Kidney epithelial cell (primary cell): ENCODE measurements around the gene TRIM26. TPM values are rescaled to one million over a fixed set of nuclear protein-coding genes. Genes with fewer than 3 reads are reported as not detected.

ENCODE experiments used
- DNase-seq: peaks from one replicate; pipeline ENCODE4 v3.0.0-alpha.2; 2010; ENCODE audit warnings: low read depth
- H3K27me3 ChIP-seq: 2 replicates; pipeline ENCODE4 v1.6.0; 2011; ENCODE audit warnings: low read length; ENCODE audit not compliant: control insufficient read depth, insufficient read depth
- H3K36me3 ChIP-seq: 2 replicates; pipeline ENCODE4 v1.5.1; 2011; ENCODE audit warnings: low read length; ENCODE audit not compliant: control insufficient read depth, insufficient read depth
- H3K4me3 ChIP-seq: 2 replicates; pipeline ENCODE4 v1.5.1; 2011; ENCODE audit warnings: low read depth, mild to moderate bottlenecking, control low read depth, low read length
- CTCF ChIP-seq: IDR thresholded peaks from 2 replicates; pipeline ENCODE4 v1.5.1; 2011; ENCODE audit warnings: mild to moderate bottlenecking, moderate library complexity, low read length, control low read depth, inconsistent platforms; ENCODE audit not compliant: insufficient read depth, poor library complexity, severe bottlenecking
- total RNA-seq: library from RNA; depleted of rRNA; stranded (reverse); fragments of >200 nt; gene quantifications from 2 replicates; pipeline ENCODE4 v1.2.3, GENCODE V29; 2015

Gene TRIM26
- total RNA-seq, 1 donor from 2014 or later = 42.0 TPM

- Histone ChIP-seq H3K36me3 (no peaks in the 10 kb centered on the region), H3K4me3 (no peak overlapping the region), H3K27me3 (peaks cover 24% of the 10 kb centered on the region)
- no peak for DNase-seq
- TF ChIP-seq CTCF = no peak
Observed at GRCh38 chr6:30163918-30164654, 49.1 kb downstream of the TRIM26 start.

DNA sequence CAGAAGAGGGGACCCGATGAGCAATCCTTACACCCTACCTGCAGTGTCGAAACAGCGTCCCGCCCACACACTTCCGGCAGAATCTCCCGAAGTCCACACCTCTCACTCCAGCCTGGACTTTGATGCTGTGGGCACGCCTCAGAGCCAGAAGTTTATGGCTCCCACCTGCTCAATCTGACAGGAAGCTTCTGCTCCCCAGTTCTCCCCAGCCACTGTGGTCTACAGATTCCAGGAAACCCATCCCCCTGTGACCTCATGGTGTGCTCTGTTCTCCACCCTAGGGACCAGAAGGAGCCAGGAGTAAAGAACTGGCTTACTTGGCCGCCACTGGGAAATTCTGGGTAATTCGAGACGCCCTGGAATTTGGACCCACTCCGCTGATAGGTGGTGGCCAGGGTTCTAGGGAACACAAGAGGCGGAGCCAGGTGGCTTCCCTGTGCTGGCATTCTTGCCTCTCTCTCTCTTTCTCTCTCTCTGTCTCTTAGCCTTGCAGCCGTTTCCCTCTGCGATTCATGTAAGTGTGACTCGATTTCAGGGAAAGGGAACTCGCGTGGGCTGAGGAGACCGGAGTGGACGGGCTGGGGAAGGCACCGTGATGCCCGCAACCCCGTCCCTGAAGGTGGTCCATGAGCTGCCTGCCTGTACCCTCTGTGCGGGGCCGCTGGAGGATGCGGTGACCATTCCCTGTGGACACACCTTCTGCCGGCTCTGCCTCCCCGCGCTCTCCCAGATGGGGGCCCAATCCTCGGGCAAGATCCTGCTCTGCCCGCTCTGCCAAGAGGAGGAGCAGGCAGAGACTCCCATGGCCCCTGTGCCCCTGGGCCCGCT is 49.9 kb downstream of the TRIM26 start, which contains the start of gene TRIM15:
TSS of gene TRIM15 (plus strand) at position 457 of the 828 bp plus-strand sequence. CDS start at position 596, 139 bp downstream.
- no peak within 1 kb of the TSS for H3K4me3 ChIP-seq
- H3K36me3 ChIP-seq = no peaks in the 10 kb centered on the region
- DNase-seq = no peak
- TF ChIP-seq CTCF = no peak
- H3K27me3 ChIP-seq = peaks cover 17% of the 10 kb centered on the region

DNA sequence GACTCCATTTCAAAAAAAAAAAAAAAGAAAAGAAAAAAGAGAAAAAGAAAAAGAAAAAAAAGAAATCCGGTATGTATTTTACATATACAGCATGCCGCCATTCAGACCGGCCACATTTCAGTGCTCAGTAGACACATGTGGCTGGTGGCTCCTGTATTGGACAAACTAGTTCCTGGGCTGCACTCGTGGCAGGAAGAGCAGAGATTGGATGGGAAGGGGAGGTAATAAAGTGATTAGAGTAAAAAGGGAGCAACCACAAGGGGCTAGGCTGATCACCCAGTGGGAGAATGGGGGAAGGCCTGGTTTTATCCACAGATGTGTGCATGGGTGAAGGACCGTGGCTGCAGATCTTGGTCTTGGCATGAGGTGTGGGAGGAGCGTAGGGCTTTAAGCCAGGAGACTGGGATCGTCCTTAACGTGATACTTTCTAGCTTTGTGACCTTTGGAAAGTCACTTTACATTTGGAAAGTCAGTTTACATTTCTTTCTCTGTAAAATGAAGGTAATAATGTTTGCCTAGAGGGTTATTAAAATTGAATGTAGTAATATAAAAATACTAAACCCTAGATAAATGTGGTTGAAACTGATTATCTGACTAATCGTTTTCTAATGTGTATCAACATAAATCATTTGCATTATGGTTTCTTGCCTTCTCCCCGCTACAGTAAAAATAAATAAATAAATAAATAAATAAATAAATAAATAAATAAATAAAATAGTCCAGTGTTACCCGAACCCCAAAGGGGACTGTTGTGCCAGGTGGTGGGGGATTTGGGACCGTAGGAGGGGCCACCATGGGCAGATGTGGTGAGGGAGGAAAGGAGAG is 50.7 kb downstream of the TRIM26 start:
- no peak overlapping the region for H3K4me3 ChIP-seq
- peaks cover 11% of the 10 kb centered on the region for H3K27me3 ChIP-seq
- no peak for TF ChIP-seq CTCF
- DNase-seq = no peak
- no peaks in the 10 kb centered on the region for H3K36me3 ChIP-seq

GRCh38 chr6:30160785-30161531 is 52.2 kb downstream of the TRIM26 start, which contains the start of gene TRIM10:
TSS of gene TRIM10 (minus strand) at chr6:30161211. CDS start at chr6:30160858, 353 bp downstream.
- no peak for TF ChIP-seq CTCF
- DNase-seq = no peak
- H3K36me3 ChIP-seq = no peaks in the 10 kb centered on the region
- peaks cover 5% of the 10 kb centered on the region for H3K27me3 ChIP-seq
- H3K4me3 ChIP-seq = no peak within 1 kb of the TSS
